Fibroblast of lung (primary cell): ENCODE results near the gene BRD8. TPM values are rescaled to one million over a fixed set of nuclear protein-coding genes. Genes with fewer than 3 reads are reported as not detected.
"Not testable (repeated sequence)": the region's sequence is repeated elsewhere in the genome, so short reads cannot be mapped to it uniquely, and the experiment has no call there.

Source experiments
- DNase-seq, 2 donors: peaks; one replicate each; pipeline versions ENCODE4 v3.0.0 to v3.0.0-alpha.2; 2010; ENCODE audit warnings: low read depth in 2 of 2
- H2AFZ ChIP-seq: 2 replicates; pipeline ENCODE4 v1.5.1; 2012; ENCODE audit warnings: low read length, control low read depth, inconsistent platforms
- H3K27ac ChIP-seq: 2 replicates; pipeline ENCODE4 v1.5.1; 2011; ENCODE audit warnings: low read length, control low read depth; ENCODE audit not compliant: insufficient read depth
- H3K27me3 ChIP-seq: 2 replicates; pipeline ENCODE4 v1.5.1; 2011; ENCODE audit warnings: mild to moderate bottlenecking, low read length; ENCODE audit not compliant: control insufficient read depth, insufficient read depth
- H3K36me3 ChIP-seq: 2 replicates; pipeline ENCODE4 v1.5.1; 2011; ENCODE audit warnings: low read length; ENCODE audit not compliant: control insufficient read depth, insufficient read depth
- H3K4me1 ChIP-seq: 2 replicates; pipeline ENCODE4 v1.5.1; 2011; ENCODE audit warnings: low read length; ENCODE audit not compliant: control insufficient read depth, insufficient read depth; ENCODE audit errors: extremely low read depth
- H3K4me2 ChIP-seq: 2 replicates; pipeline ENCODE4 v1.5.1; 2011; ENCODE audit warnings: low read length, control low read depth; ENCODE audit not compliant: insufficient read depth; ENCODE audit errors: extremely low read depth
- H3K4me3 ChIP-seq, 4 experiments: fragments of 200-600 bp in 1 of 4; sonication (generic) in 1 of 4; replicated peaks in 1 of 4; 2 replicates each; pipeline ENCODE4 v1.5.1; 2011 to 2016; ENCODE audit warnings: low read length in 4 of 4, low read depth in 3 of 4, mild to moderate bottlenecking in 3 of 4, control low read depth in 2 of 4, inconsistent platforms in 1 of 4, mixed read lengths in 1 of 4; ENCODE audit not compliant: insufficient read depth in 1 of 4; ENCODE audit errors: control extremely low read depth in 1 of 4
- H3K79me2 ChIP-seq: 2 replicates; pipeline ENCODE4 v1.5.1; 2012; ENCODE audit warnings: mild to moderate bottlenecking, low read length, inconsistent platforms; ENCODE audit not compliant: control insufficient read depth, insufficient read depth
- H3K9ac ChIP-seq: 2 replicates; pipeline ENCODE4 v1.5.1; 2011; ENCODE audit warnings: mild to moderate bottlenecking, low read length, control low read depth; ENCODE audit not compliant: insufficient read depth
- H3K9me3 ChIP-seq: 2 replicates; pipeline ENCODE4 v1.5.1; 2012; ENCODE audit warnings: low read depth, low read length; ENCODE audit not compliant: control insufficient read depth, insufficient read depth
- H4K20me1 ChIP-seq: 2 replicates; pipeline ENCODE4 v1.5.1; 2011; ENCODE audit warnings: low read length; ENCODE audit not compliant: control insufficient read depth, insufficient read depth; ENCODE audit errors: extremely low read depth
- EZH2 ChIP-seq: IDR thresholded peaks from 2 replicates; pipeline ENCODE4 v1.5.1; 2012; ENCODE audit warnings: low read length, control low read depth, mild to moderate bottlenecking; ENCODE audit errors: missing control alignments
- polyA plus RNA-seq, 2 donors: library from polyadenylated mRNA; depleted of rRNA in 1 of 2; stranded (reverse) in 1 of 2; unstranded in 1 of 2; fragments of >200 nt; gene quantifications; 2 replicates each; pipeline ENCODE4 v1.2.1, GENCODE V29; 2011 to 2012; ENCODE audit warnings: missing spikeins in 1 of 2
- total RNA-seq: library from RNA; depleted of rRNA; stranded (reverse); fragments of >200 nt; gene quantifications from 2 replicates; pipeline ENCODE4 v1.2.1, GENCODE V29; 2014
- TF ChIP-seq, protein P1 (sequence below), 2 donors: IDR thresholded peaks in 1 of 2; conservative IDR thresholded peaks in 1 of 2; 1 replicate in 1 of 2; 2 replicates in 1 of 2; pipeline ENCODE4 v1.5.1; 2011 to 2012; ENCODE audit warnings: low read length in 2 of 2, control low read depth in 1 of 2, inconsistent platforms in 1 of 2, low read depth in 1 of 2, mild to moderate bottlenecking in 1 of 2

Gene BRD8
- total and polyA plus RNA-seq, 2 donors (not counting 1 experiment from before 2014, with no cell fraction given), result 47.4 to 52.1 TPM

DNA sequence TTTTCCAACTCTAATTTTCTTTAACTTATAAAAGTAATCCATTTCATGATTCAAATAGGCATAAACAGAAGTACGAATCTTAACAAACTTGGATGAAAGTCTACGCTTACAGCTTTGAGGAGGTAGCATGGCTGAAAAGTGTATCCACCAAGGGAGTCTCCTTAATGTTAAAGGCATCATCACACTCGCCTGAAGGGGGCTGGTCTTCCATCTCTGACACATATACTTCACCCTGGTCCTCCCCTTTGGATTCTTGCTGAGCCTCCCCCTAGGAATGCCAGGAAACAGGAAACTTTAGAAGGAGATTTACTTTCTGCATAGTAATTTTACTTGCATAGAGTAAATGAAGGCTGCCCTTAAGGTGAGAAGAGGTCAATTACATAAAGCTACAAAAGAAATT lies 28.9 kb downstream of the BRD8 start:
- H3K4me2 ChIP-seq, result no peak overlapping the region
- TF ChIP-seq, protein P1, sequence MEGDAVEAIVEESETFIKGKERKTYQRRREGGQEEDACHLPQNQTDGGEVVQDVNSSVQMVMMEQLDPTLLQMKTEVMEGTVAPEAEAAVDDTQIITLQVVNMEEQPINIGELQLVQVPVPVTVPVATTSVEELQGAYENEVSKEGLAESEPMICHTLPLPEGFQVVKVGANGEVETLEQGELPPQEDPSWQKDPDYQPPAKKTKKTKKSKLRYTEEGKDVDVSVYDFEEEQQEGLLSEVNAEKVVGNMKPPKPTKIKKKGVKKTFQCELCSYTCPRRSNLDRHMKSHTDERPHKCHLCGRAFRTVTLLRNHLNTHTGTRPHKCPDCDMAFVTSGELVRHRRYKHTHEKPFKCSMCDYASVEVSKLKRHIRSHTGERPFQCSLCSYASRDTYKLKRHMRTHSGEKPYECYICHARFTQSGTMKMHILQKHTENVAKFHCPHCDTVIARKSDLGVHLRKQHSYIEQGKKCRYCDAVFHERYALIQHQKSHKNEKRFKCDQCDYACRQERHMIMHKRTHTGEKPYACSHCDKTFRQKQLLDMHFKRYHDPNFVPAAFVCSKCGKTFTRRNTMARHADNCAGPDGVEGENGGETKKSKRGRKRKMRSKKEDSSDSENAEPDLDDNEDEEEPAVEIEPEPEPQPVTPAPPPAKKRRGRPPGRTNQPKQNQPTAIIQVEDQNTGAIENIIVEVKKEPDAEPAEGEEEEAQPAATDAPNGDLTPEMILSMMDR (conservative IDR thresholded peaks at IDR 0.05 in 1 of 2, IDR thresholded peaks at IDR 0.05 in 1 of 2; ENCODE audit: low read depth in 1 of 2, low read length in 2 of 2), result no peak
- no peak for TF ChIP-seq EZH2
- no peaks in the 10 kb centered on the region for H4K20me1 ChIP-seq
- H3K4me1 ChIP-seq, result no peaks in the 10 kb centered on the region
- H3K79me2 ChIP-seq, result no peaks in the 10 kb centered on the region
- no peaks in the 10 kb centered on the region for H3K27me3 ChIP-seq
- no peaks in the 10 kb centered on the region for H3K36me3 ChIP-seq
- no peak overlapping the region for H3K27ac ChIP-seq
- no peak overlapping the region for H3K4me3 ChIP-seq
- H3K9me3 ChIP-seq, result no peaks in the 10 kb centered on the region
- H2AFZ ChIP-seq, result no peak overlapping the region
- no peak overlapping the region for H3K9ac ChIP-seq
- DNase-seq, result peak; percentile 3 to 34

GRCh38 chr5:138148811-138149210 lies 29.6 kb downstream of the BRD8 start:
- no peaks in the 10 kb centered on the region for H3K36me3 ChIP-seq
- H3K9me3 ChIP-seq, result no peaks in the 10 kb centered on the region
- no peaks in the 10 kb centered on the region for H3K79me2 ChIP-seq
- peak; percentile 74 to 89 for DNase-seq
- H3K9ac ChIP-seq, result no peak overlapping the region
- TF ChIP-seq EZH2, result no peak
- TF ChIP-seq, protein P1 (conservative IDR thresholded peaks at IDR 0.05 in 1 of 2, IDR thresholded peaks at IDR 0.05 in 1 of 2; ENCODE audit: low read depth in 1 of 2, low read length in 2 of 2), result no peak
- no peaks in the 10 kb centered on the region for H3K27me3 ChIP-seq
- H3K4me1 ChIP-seq, result no peaks in the 10 kb centered on the region
- H2AFZ ChIP-seq, result no peak overlapping the region
- H3K4me3 ChIP-seq, result no peak overlapping the region
- H3K27ac ChIP-seq, result no peak overlapping the region
- no peaks in the 10 kb centered on the region for H4K20me1 ChIP-seq
- H3K4me2 ChIP-seq, result no peak overlapping the region

- H4K20me1 ChIP-seq, H3K36me3 ChIP-seq, H3K79me2 ChIP-seq, H3K4me3 ChIP-seq, H3K4me1 ChIP-seq, H2AFZ ChIP-seq, H3K27me3 ChIP-seq, H3K27ac ChIP-seq, H3K9ac ChIP-seq, H3K9me3 ChIP-seq, DNase-seq, H3K4me2 ChIP-seq: not testable (repeated sequence)
These were observed 34.9 kb downstream of the BRD8 start for GRCh38 chr5:138143578-138143977.

DNA sequence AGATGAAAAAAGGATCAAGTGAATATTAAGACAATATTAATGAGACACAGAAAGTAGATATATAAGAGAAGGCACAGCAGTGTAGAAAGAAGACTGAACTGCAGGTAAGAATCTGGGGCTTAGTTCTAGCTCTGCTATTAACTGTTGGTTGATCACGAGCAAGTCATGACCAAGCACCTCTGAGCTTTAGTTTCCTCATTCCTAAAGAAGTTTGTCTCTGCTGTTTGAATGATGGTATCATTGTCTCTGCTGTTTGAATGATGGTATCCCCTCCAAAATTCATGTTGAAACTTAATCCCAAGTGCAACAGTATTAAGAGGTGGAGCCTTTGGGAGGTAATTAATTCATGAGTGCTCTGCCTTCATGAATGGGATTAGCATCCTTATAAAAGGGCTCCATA lies 36.7 kb downstream of the BRD8 start:
- no peak for DNase-seq
- TF ChIP-seq, protein P1 (conservative IDR thresholded peaks at IDR 0.05 in 1 of 2, IDR thresholded peaks at IDR 0.05 in 1 of 2; ENCODE audit: low read depth in 1 of 2, low read length in 2 of 2), result no peak
- no peak for TF ChIP-seq EZH2
- H2AFZ ChIP-seq, result no peak overlapping the region

More for the DNA sequence above, 36.7 kb downstream of the BRD8 start:
- H3K36me3 ChIP-seq, result no peaks in the 10 kb centered on the region
- no peaks in the 10 kb centered on the region for H3K27me3 ChIP-seq
- no peaks in the 10 kb centered on the region for H3K4me1 ChIP-seq
- H3K4me3 ChIP-seq, result no peak overlapping the region
- H3K79me2 ChIP-seq, result no peaks in the 10 kb centered on the region
- H3K9ac ChIP-seq, result no peak overlapping the region
- no peaks in the 10 kb centered on the region for H4K20me1 ChIP-seq
- no peak overlapping the region for H3K4me2 ChIP-seq
- no peaks in the 10 kb centered on the region for H3K9me3 ChIP-seq
- H3K27ac ChIP-seq, result no peak overlapping the region
